GM12878 (cell line): ENCODE results near the gene VPS45. TPM values are rescaled to one million over a fixed set of nuclear protein-coding genes. Genes with fewer than 3 reads are reported as not detected.
A peak's percentile ranks its signal among the peaks of the same experiment; 100 is the strongest.

Experiments used
- ATAC-seq: fragments of 200-7000 bp; cut with Tn5 transposase; 3 replicates; pipeline ENCODE4 v1.9.1; 2020; ENCODE audit warnings: mild to moderate bottlenecking, moderate library complexity
- BruUV-seq: library from RNA; stranded (reverse); fragments of 400-500 nt; replicated peaks from 2 replicates; lab custom pipeline; 2021; lab: Mats Ljungman, UMichigan
- CTCF ChIA-PET: fragments of 300-600 bp; sonication (Branson Sonifier 250); formaldehyde crosslinking; extraction: SDS; loops from one replicate; lab custom pipeline; 2021; ENCODE audit warnings: inconsistent platforms; lab: Yijun Ruan, JAX
- POLR2A ChIA-PET: fragments of 350-600 bp; formaldehyde crosslinking; extraction: SDS; loops from one replicate; lab custom pipeline; 2021; ENCODE audit warnings: inconsistent platforms; lab: Charles Lee
- RAD21 ChIA-PET: fragments of 300-600 bp; sonication (Branson Sonifier 250); formaldehyde crosslinking; loops from one replicate; lab custom pipeline; 2023; ENCODE audit warnings: antibody characterized with exemption; ENCODE audit not compliant: unreplicated experiment; lab: Charles Lee
- SMC1A ChIA-PET: fragments of 300-600 bp; sonication (Branson Sonifier 250); formaldehyde crosslinking; loops from one replicate; lab custom pipeline; 2023; ENCODE audit not compliant: unreplicated experiment, uncharacterized antibody; lab: Charles Lee
- DNase-seq: peaks from one replicate; pipeline ENCODE4 v3.0.0-alpha.2; 2011; ENCODE audit warnings: low read depth, low spot score
- FAIRE-seq: peaks from 3 replicates; lab custom pipeline; 2011; peaks lifted over from hg19 to GRCh38; lab: Jason Lieb, UNC
- H2AFZ ChIP-seq: 2 replicates; pipeline ENCODE4 v1.6.0; 2011; ENCODE audit warnings: low read depth, low read length, control low read depth; ENCODE audit not compliant: control insufficient read depth
- H3K27ac ChIP-seq: 2 replicates; pipeline ENCODE4 v1.5.1; 2011; ENCODE audit warnings: control low read depth; ENCODE audit not compliant: control insufficient read depth, insufficient read depth
- H3K27me3 ChIP-seq, 2 experiments: replicated peaks in 1 of 2; 2 replicates each; pipeline versions ENCODE4 v1.6.0 to v1.6.1; 2011; ENCODE audit warnings: low read length in 1 of 2; ENCODE audit not compliant: control insufficient read depth in 2 of 2, insufficient read depth in 2 of 2
- H3K36me3 ChIP-seq, 2 experiments: 2 replicates each; pipeline ENCODE4 v1.5.1; 2011; ENCODE audit warnings: low read length in 1 of 2; ENCODE audit not compliant: control insufficient read depth in 2 of 2, insufficient read depth in 2 of 2
- H3K4me1 ChIP-seq: 2 replicates; pipeline ENCODE4 v1.6.1; 2011; ENCODE audit warnings: mild to moderate bottlenecking, low read length, moderate library complexity, mixed read lengths; ENCODE audit not compliant: control insufficient read depth, insufficient read depth
- H3K4me2 ChIP-seq: 2 replicates; pipeline ENCODE4 v1.6.0; 2011; ENCODE audit warnings: control low read depth; ENCODE audit not compliant: control insufficient read depth, insufficient read depth
- H3K4me3 ChIP-seq: fragments of 200-600 bp; sonication (generic); 2 replicates; pipeline ENCODE4 v1.5.1; 2016
- H3K79me2 ChIP-seq: 2 replicates; pipeline ENCODE4 v1.6.0; 2011; ENCODE audit warnings: low read length; ENCODE audit not compliant: control insufficient read depth, insufficient read depth
- H3K9ac ChIP-seq: 2 replicates; pipeline ENCODE4 v1.8.0; 2011; ENCODE audit warnings: low read length, control low read depth, mixed read lengths; ENCODE audit not compliant: control insufficient read depth, insufficient read depth
- H3K9me3 ChIP-seq: replicated peaks from 3 replicates; pipeline ENCODE4 v1.5.1; 2011; ENCODE audit warnings: mild to moderate bottlenecking, low read length; ENCODE audit not compliant: control insufficient read depth, insufficient read depth
- H4K20me1 ChIP-seq: 2 replicates; pipeline ENCODE4 v1.6.0; 2011; ENCODE audit not compliant: control insufficient read depth, insufficient read depth
- CBX5 ChIP-seq: sonication (generic); IDR thresholded peaks from 2 replicates; pipeline ENCODE4 v1.6.1; 2016; ENCODE audit warnings: low read depth, moderate library complexity, mild to moderate bottlenecking, inconsistent platforms
- JUND ChIP-seq: IDR thresholded peaks from 2 replicates; pipeline ENCODE4 v1.6.1; 2012; ENCODE audit warnings: low read depth, mild to moderate bottlenecking, low read length, improper control_type of control experiment, moderate library complexity
- KAT2A ChIP-seq: conservative IDR thresholded peaks from 2 replicates; pipeline ENCODE4 v1.6.1; 2011; ENCODE audit warnings: low read depth, low read length; ENCODE audit not compliant: control insufficient read depth
- NRF1 ChIP-seq: conservative IDR thresholded peaks from 2 replicates; pipeline ENCODE4 v1.6.1; 2011; ENCODE audit warnings: mild to moderate bottlenecking, low read depth, low read length, improper control_type of control experiment
- POLR2AphosphoS2 ChIP-seq: IDR thresholded peaks from 2 replicates; pipeline ENCODE4 v1.6.1; 2011; ENCODE audit warnings: low read depth, mild to moderate bottlenecking, low read length, improper control_type of control experiment, moderate library complexity
- RUNX3 ChIP-seq: IDR thresholded peaks from 2 replicates; pipeline ENCODE4 v1.6.1; 2012; ENCODE audit warnings: low read length, inconsistent platforms
- STAT1 ChIP-seq: fragments of 450-650 bp; conservative IDR thresholded peaks from 2 replicates; pipeline ENCODE4 v1.6.1; 2014; ENCODE audit warnings: antibody characterized with exemption, mild to moderate bottlenecking
- WRNIP1 ChIP-seq: IDR thresholded peaks from 2 replicates; pipeline ENCODE4 v1.6.1; 2011; ENCODE audit warnings: low read depth, low read length, improper control_type of control experiment, borderline replicate concordance
- ZNF384 ChIP-seq: IDR thresholded peaks from 2 replicates; pipeline ENCODE4 v1.6.1; 2012; ENCODE audit warnings: low read depth, mild to moderate bottlenecking, low read length, improper control_type of control experiment, borderline replicate concordance
- WGBS: methylation state at CpG from one replicate; pipeline ENCODE4 v1.1.6; 2016; ENCODE audit warnings: low lambda C conversion rate; ENCODE audit not compliant: insufficient replicate concordance, insufficient coverage; ENCODE audit errors: missing lambda C conversion rate; 5-methylcytosine and 5-hydroxymethylcytosine counted together
- in situ Hi-C: fragments of 300-500 bp; cut with MboI; formaldehyde crosslinking; loops from 9 replicates; pipeline ENCODE4 v1.14.3; 2018; ENCODE audit warnings: mixed read lengths
- intact Hi-C: fragments of 100-400 bp; cut with micrococcal nuclease; formaldehyde crosslinking; loops from one replicate; pipeline ENCODE4 v1.14.2; 2022; ENCODE audit not compliant: unreplicated experiment
- polyA plus RNA-seq, 11 experiments: library from polyadenylated mRNA; depleted of rRNA in 4 of 11; unstranded in 6 of 11; stranded (reverse) in 5 of 11; fragments of >200 nt; fragmentation: Nextera tagmentation in 4 of 11; fragmentation: Illumina TruSeq in 1 of 11; extraction: Ambion mirVana in 4 of 11; extraction: Trizol in 1 of 11; gene quantifications; 1 replicate in 1 of 11; 2 replicates in 10 of 11; pipeline versions ENCODE4 v1.2.1 to v1.2.3, GENCODE V29; 2011 to 2016; ENCODE audit warnings: inconsistent platforms in 2 of 11, missing spikeins in 2 of 11, low read depth in 1 of 11
- total RNA-seq, 4 experiments: library from RNA; depleted of rRNA in 3 of 4; stranded (reverse); fragments of >200 nt in 3 of 4; fragmentation: Illumina TruSeq in 1 of 4; extraction: Trizol in 1 of 4; gene quantifications; 2 replicates each; pipeline versions ENCODE4 v1.2.1 to v1.2.3, GENCODE V29; 2013 to 2021
- TF ChIP-seq, protein P1 (sequence below): fragments of 450-650 bp; IDR thresholded peaks from 2 replicates; pipeline ENCODE4 v1.6.1; 2014; ENCODE audit warnings: mild to moderate bottlenecking
- TF ChIP-seq, protein P2 (sequence below): IDR thresholded peaks from 2 replicates; pipeline ENCODE4 v1.6.1; 2011; ENCODE audit warnings: borderline replicate concordance, low read depth, mild to moderate bottlenecking, moderate library complexity, low read length; ENCODE audit not compliant: insufficient read depth, poor library complexity, severe bottlenecking
- TF ChIP-seq, protein P3 (sequence below): IDR thresholded peaks from 2 replicates; pipeline ENCODE4 v1.6.1; 2012; ENCODE audit warnings: low read length, inconsistent platforms
- TF ChIP-seq, protein P4 (sequence below): fragments of 450-650 bp; IDR thresholded peaks from 2 replicates; pipeline ENCODE4 v1.6.1; 2016; ENCODE audit warnings: mild to moderate bottlenecking
- TF ChIP-seq, protein P5 (sequence below): fragments of 450-650 bp; IDR thresholded peaks from 2 replicates; pipeline ENCODE4 v1.6.1; 2018; ENCODE audit warnings: borderline replicate concordance, mild to moderate bottlenecking; ENCODE audit not compliant: partially characterized antibody

Gene VPS45
- total and polyA plus RNA-seq, 10 of the 15 experiments (the other 5 are each of a cell fraction or from before 2014, with no cell fraction given) = 24.4 to 48.7 (median 34.5) TPM

- CTCF ChIA-PET = interaction anchor here (0.6 to 14.7 kb wide), 5 partner anchors 9 to 1075 kb away, joined by 3 to 577 read pairs (median 4); partner anchors contain the start of gene VPS45
- DNase-seq (no peak), FAIRE-seq (no peak), ATAC-seq (no peak)
- no peak overlapping the region for H3K27ac ChIP-seq
- no peak overlapping the region for H3K9ac ChIP-seq
- in situ Hi-C loops (no loop called here), intact Hi-C loops (no loop called here)
- no peaks in the 10 kb centered on the region for H3K79me2 ChIP-seq
- H2AFZ ChIP-seq = no peak overlapping the region
- no peaks in the 10 kb centered on the region for H3K9me3 ChIP-seq
- RAD21 ChIA-PET = interaction anchor here (1.0 to 12.0 kb wide), 2 partner anchors 85 to 93 kb away, joined by 5 to 287 read pairs; no protein-coding TSS in a partner anchor
- peaks cover 3% of the 10 kb centered on the region; the same call in 1 of the 2 replicates for H3K4me1 ChIP-seq
- 98% methylated on average over 6 of the region's 6 CpGs for WGBS
- H3K27me3 ChIP-seq = no peaks in the 10 kb centered on the region
- no peaks in the 10 kb centered on the region for H4K20me1 ChIP-seq
- peaks cover 0 to 9% of the 10 kb centered on the region in 2 experiments; a peak in 1 of 4 replicates for H3K36me3 ChIP-seq
- SMC1A ChIA-PET = interaction anchor here (0.9 to 11.0 kb wide), 7 partner anchors 9 to 131 kb away, joined by 3 to 338 read pairs (median 3); no protein-coding TSS in a partner anchor
- no peak overlapping the region for H3K4me3 ChIP-seq
- POLR2A ChIA-PET = interaction anchor here (0.7 kb wide), 1 partner anchor 9 kb away, joined by 3 read pairs; no protein-coding TSS in a partner anchor
- H3K4me2 ChIP-seq = no peak overlapping the region
- BruUV-seq = TSS peak; percentile 41
- TF ChIP-seq JUND (no peak), CBX5 (no peak), STAT1 (no peak), ZNF384 (no peak), POLR2AphosphoS2 (no peak), NRF1 (no peak), RUNX3 (no peak), WRNIP1 (no peak), KAT2A (no peak)
- TF ChIP-seq, protein P1, sequence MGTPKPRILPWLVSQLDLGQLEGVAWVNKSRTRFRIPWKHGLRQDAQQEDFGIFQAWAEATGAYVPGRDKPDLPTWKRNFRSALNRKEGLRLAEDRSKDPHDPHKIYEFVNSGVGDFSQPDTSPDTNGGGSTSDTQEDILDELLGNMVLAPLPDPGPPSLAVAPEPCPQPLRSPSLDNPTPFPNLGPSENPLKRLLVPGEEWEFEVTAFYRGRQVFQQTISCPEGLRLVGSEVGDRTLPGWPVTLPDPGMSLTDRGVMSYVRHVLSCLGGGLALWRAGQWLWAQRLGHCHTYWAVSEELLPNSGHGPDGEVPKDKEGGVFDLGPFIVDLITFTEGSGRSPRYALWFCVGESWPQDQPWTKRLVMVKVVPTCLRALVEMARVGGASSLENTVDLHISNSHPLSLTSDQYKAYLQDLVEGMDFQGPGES = no peak
- TF ChIP-seq, protein P2, sequence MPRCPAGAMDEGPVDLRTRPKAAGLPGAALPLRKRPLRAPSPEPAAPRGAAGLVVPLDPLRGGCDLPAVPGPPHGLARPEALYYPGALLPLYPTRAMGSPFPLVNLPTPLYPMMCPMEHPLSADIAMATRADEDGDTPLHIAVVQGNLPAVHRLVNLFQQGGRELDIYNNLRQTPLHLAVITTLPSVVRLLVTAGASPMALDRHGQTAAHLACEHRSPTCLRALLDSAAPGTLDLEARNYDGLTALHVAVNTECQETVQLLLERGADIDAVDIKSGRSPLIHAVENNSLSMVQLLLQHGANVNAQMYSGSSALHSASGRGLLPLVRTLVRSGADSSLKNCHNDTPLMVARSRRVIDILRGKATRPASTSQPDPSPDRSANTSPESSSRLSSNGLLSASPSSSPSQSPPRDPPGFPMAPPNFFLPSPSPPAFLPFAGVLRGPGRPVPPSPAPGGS = no peak
- TF ChIP-seq, protein P3, sequence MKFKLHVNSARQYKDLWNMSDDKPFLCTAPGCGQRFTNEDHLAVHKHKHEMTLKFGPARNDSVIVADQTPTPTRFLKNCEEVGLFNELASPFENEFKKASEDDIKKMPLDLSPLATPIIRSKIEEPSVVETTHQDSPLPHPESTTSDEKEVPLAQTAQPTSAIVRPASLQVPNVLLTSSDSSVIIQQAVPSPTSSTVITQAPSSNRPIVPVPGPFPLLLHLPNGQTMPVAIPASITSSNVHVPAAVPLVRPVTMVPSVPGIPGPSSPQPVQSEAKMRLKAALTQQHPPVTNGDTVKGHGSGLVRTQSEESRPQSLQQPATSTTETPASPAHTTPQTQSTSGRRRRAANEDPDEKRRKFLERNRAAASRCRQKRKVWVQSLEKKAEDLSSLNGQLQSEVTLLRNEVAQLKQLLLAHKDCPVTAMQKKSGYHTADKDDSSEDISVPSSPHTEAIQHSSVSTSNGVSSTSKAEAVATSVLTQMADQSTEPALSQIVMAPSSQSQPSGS = no peak
- TF ChIP-seq, protein P4, sequence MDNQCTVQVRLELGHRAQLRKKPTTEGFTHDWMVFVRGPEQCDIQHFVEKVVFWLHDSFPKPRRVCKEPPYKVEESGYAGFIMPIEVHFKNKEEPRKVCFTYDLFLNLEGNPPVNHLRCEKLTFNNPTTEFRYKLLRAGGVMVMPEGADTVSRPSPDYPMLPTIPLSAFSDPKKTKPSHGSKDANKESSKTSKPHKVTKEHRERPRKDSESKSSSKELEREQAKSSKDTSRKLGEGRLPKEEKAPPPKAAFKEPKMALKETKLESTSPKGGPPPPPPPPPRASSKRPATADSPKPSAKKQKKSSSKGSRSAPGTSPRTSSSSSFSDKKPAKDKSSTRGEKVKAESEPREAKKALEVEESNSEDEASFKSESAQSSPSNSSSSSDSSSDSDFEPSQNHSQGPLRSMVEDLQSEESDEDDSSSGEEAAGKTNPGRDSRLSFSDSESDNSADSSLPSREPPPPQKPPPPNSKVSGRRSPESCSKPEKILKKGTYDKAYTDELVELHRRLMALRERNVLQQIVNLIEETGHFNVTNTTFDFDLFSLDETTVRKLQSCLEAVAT = no peak
- TF ChIP-seq, protein P5, sequence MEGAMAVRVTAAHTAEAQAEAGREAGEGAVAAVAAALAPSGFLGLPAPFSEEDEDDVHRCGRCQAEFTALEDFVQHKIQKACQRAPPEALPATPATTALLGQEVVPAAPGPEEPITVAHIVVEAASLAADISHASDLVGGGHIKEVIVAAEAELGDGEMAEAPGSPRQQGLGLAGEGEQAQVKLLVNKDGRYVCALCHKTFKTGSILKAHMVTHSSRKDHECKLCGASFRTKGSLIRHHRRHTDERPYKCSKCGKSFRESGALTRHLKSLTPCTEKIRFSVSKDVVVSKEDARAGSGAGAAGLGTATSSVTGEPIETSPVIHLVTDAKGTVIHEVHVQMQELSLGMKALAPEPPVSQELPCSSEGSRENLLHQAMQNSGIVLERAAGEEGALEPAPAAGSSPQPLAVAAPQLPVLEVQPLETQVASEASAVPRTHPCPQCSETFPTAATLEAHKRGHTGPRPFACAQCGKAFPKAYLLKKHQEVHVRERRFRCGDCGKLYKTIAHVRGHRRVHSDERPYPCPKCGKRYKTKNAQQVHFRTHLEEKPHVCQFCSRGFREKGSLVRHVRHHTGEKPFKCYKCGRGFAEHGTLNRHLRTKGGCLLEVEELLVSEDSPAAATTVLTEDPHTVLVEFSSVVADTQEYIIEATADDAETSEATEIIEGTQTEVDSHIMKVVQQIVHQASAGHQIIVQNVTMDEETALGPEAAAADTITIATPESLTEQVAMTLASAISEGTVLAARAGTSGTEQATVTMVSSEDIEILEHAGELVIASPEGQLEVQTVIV = no peak
These were observed 9.4 kb downstream of the VPS45 start for GRCh38 chr1:150076985-150077384.
